ENCODE measurements around the gene HOXC6.

GRCh38 chr12:54025499-54026405 is 2.5 kb upstream of the HOXC6 start:
- TF ChIP-seq, protein P1, sequence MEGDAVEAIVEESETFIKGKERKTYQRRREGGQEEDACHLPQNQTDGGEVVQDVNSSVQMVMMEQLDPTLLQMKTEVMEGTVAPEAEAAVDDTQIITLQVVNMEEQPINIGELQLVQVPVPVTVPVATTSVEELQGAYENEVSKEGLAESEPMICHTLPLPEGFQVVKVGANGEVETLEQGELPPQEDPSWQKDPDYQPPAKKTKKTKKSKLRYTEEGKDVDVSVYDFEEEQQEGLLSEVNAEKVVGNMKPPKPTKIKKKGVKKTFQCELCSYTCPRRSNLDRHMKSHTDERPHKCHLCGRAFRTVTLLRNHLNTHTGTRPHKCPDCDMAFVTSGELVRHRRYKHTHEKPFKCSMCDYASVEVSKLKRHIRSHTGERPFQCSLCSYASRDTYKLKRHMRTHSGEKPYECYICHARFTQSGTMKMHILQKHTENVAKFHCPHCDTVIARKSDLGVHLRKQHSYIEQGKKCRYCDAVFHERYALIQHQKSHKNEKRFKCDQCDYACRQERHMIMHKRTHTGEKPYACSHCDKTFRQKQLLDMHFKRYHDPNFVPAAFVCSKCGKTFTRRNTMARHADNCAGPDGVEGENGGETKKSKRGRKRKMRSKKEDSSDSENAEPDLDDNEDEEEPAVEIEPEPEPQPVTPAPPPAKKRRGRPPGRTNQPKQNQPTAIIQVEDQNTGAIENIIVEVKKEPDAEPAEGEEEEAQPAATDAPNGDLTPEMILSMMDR (conservative IDR thresholded peaks at IDR 0.05; ENCODE audit: low read length) = no peak
- no peak for TF ChIP-seq EZH2phosphoT487 (IDR thresholded peaks at IDR 0.05; ENCODE audit: borderline replicate concordance)

Data from Loucy (cell line).